ENCODE results near the gene MACROD2. TPM values are rescaled to one million over a fixed set of nuclear protein-coding genes. Genes with fewer than 3 reads are reported as not detected.

The MACROD2 gene
- total and polyA plus RNA-seq, 4 donors: 0.66 to 10.5 (median 3.3) TPM

DNA sequence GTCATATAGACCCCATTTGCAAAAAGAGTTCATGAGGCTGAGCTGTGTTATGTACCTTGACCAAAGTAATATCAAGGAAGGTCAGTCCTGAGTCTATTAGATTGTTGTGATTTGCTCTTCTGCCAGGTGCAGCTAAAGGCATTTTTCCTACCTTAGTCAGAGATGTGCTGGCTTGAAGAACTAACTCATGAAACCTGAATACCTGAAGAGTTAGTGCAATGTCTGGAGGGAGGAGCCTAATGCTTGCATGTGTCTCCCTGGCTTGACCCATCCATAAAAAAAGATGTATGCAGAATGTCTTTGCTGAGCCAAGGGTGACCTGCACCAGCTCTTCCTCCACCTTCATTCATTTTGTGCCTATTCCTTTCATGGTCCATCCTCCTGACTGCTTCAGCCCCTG, 1835.9 kb downstream of the MACROD2 start:
- no peaks in the 10 kb centered on the region for H3K36me3 ChIP-seq (ENCODE audit: control insufficient read depth in 4 of 4, insufficient read depth in 3 of 4, low read depth in 1 of 4, low read length in 3 of 4)
- H3K4me3 ChIP-seq (ENCODE audit: low read depth in 1 of 3, low read length in 3 of 3): no peak overlapping the region
- H3K27me3 ChIP-seq (ENCODE audit: control insufficient read depth in 4 of 4, insufficient read depth in 4 of 4, low read length in 3 of 4): no peaks in the 10 kb centered on the region
- no peak overlapping the region for H3K9ac ChIP-seq (ENCODE audit: low read depth in 1 of 2, low read length in 2 of 2)
- DNase-seq (ENCODE audit: low spot score): no peak
- no peak overlapping the region for H3K27ac ChIP-seq (ENCODE audit: low read depth in 1 of 2, low read length in 2 of 2)
- H3K4me1 ChIP-seq (ENCODE audit: control insufficient read depth in 4 of 4, insufficient read depth in 4 of 4, low read length in 3 of 4): no peaks in the 10 kb centered on the region
- no peaks in the 10 kb centered on the region for H3K9me3 ChIP-seq (ENCODE audit: control insufficient read depth in 4 of 4, low read length in 3 of 4)
- TF ChIP-seq YY1 (IDR thresholded peaks at IDR 0.05): no peak
- TF ChIP-seq JUND (IDR thresholded peaks at IDR 0.05): no peak
- TF ChIP-seq NR2F2 (IDR thresholded peaks at IDR 0.05): no peak
- TF ChIP-seq, protein P1, sequence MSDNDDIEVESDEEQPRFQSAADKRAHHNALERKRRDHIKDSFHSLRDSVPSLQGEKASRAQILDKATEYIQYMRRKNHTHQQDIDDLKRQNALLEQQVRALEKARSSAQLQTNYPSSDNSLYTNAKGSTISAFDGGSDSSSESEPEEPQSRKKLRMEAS (IDR thresholded peaks at IDR 0.05): no peak
- no peak for TF ChIP-seq SP1 (IDR thresholded peaks at IDR 0.05)
- TF ChIP-seq HNF4G (IDR thresholded peaks at IDR 0.05): no peak
- TF ChIP-seq, protein P2, sequence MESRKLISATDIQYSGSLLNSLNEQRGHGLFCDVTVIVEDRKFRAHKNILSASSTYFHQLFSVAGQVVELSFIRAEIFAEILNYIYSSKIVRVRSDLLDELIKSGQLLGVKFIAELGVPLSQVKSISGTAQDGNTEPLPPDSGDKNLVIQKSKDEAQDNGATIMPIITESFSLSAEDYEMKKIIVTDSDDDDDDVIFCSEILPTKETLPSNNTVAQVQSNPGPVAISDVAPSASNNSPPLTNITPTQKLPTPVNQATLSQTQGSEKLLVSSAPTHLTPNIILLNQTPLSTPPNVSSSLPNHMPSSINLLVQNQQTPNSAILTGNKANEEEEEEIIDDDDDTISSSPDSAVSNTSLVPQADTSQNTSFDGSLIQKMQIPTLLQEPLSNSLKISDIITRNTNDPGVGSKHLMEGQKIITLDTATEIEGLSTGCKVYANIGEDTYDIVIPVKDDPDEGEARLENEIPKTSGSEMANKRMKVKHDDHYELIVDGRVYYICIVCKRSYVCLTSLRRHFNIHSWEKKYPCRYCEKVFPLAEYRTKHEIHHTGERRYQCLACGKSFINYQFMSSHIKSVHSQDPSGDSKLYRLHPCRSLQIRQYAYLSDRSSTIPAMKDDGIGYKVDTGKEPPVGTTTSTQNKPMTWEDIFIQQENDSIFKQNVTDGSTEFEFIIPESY (IDR thresholded peaks at IDR 0.05): no peak
- no peak for TF ChIP-seq TAF1 (conservative IDR thresholded peaks at IDR 0.05)
- no peak for TF ChIP-seq GABPA (IDR thresholded peaks at IDR 0.05 in 1 of 2, conservative IDR thresholded peaks at IDR 0.05 in 1 of 2)
- TF ChIP-seq FOXA1 (IDR thresholded peaks at IDR 0.05): no peak

DNA sequence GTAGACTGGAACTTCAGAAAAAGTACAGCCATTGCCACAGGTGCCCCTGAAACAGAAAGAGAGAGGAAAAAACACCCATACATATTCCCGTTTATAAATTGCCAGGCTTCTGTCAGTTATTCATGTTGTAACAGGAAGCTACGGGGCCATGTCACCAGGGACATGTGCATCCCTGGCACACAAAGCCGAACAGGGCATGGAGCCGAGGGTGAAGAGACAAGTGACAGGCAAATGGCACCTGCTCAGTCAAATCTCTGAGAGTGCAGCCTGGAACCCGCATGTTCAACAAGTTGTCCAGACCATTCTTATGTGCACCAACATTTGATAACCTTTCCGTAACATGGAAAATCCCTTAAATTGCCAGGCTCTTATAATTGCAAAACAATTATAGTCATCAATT, 1837.2 kb downstream of the MACROD2 start:
- WGBS: 90% methylated on average over 6 of the region's 6 CpGs

More for the DNA sequence above, 1837.2 kb downstream of the MACROD2 start:
- TF ChIP-seq, protein P1 (IDR thresholded peaks at IDR 0.05): no peak
- TF ChIP-seq, protein P3, sequence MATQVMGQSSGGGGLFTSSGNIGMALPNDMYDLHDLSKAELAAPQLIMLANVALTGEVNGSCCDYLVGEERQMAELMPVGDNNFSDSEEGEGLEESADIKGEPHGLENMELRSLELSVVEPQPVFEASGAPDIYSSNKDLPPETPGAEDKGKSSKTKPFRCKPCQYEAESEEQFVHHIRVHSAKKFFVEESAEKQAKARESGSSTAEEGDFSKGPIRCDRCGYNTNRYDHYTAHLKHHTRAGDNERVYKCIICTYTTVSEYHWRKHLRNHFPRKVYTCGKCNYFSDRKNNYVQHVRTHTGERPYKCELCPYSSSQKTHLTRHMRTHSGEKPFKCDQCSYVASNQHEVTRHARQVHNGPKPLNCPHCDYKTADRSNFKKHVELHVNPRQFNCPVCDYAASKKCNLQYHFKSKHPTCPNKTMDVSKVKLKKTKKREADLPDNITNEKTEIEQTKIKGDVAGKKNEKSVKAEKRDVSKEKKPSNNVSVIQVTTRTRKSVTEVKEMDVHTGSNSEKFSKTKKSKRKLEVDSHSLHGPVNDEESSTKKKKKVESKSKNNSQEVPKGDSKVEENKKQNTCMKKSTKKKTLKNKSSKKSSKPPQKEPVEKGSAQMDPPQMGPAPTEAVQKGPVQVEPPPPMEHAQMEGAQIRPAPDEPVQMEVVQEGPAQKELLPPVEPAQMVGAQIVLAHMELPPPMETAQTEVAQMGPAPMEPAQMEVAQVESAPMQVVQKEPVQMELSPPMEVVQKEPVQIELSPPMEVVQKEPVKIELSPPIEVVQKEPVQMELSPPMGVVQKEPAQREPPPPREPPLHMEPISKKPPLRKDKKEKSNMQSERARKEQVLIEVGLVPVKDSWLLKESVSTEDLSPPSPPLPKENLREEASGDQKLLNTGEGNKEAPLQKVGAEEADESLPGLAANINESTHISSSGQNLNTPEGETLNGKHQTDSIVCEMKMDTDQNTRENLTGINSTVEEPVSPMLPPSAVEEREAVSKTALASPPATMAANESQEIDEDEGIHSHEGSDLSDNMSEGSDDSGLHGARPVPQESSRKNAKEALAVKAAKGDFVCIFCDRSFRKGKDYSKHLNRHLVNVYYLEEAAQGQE (IDR thresholded peaks at IDR 0.05): no peak
- TF ChIP-seq FOXA2 (IDR thresholded peaks at IDR 0.05): no peak
- no peak for TF ChIP-seq FOXA1 (IDR thresholded peaks at IDR 0.05)
- Histone ChIP-seq H3K4me3 (ENCODE audit: low read depth in 1 of 3, low read length in 3 of 3) (no peak overlapping the region), H3K27me3 (ENCODE audit: control insufficient read depth in 4 of 4, insufficient read depth in 4 of 4, low read length in 3 of 4) (no peaks in the 10 kb centered on the region), H3K9me3 (ENCODE audit: control insufficient read depth in 4 of 4, low read length in 3 of 4) (no peaks in the 10 kb centered on the region), H3K36me3 (ENCODE audit: control insufficient read depth in 4 of 4, insufficient read depth in 3 of 4, low read depth in 1 of 4, low read length in 3 of 4) (no peaks in the 10 kb centered on the region), H3K27ac (ENCODE audit: low read depth in 1 of 2, low read length in 2 of 2) (no peak overlapping the region), H3K4me1 (ENCODE audit: control insufficient read depth in 4 of 4, insufficient read depth in 4 of 4, low read length in 3 of 4) (no peaks in the 10 kb centered on the region), H3K9ac (ENCODE audit: low read depth in 1 of 2, low read length in 2 of 2) (no peak overlapping the region)
- no peak for DNase-seq (ENCODE audit: low spot score)

All from liver (tissue), 9 donors.